ENCODE measurements around the gene NUDT6.
"Not testable (repeated sequence)": the region's sequence is repeated elsewhere in the genome, so short reads cannot be mapped to it uniquely, and the experiment has no call there.

NUDT6 gene

DNA sequence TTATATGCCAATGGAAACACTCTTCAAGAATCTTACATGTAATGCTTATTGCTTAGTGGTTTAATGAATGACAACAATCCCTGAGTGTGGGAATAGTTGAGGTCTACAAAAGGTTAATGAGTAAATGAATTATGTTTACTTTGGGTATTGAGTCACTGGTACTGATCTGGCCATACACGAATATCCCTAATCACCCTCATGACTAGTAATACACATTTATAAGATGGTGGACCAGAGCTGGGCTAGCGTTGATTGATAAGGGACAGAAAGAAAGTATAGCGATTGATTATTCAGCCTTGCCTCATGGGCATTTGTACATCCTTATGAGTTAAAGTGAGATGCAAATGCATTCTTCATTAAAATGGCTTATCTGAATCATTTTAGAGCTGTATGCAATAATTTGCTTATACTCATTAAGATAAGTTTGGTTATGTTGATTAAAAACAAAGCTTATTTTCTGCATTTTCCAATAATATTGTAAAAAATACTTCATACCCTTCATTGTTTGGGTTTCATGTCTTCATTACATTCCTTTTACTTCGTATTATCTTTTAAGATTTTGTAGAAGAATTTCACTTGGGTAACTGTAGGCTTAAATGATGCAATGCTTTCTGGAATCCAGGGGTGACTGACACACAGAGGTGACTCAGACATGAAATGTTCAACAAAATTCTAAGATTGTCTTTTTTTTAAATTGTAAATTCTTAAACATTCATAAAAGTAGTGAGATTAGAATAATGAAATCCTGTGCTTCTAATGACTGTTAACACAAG lies 48.4 kb downstream of the NUDT6 start:
- DNase-seq: no peak

DNA sequence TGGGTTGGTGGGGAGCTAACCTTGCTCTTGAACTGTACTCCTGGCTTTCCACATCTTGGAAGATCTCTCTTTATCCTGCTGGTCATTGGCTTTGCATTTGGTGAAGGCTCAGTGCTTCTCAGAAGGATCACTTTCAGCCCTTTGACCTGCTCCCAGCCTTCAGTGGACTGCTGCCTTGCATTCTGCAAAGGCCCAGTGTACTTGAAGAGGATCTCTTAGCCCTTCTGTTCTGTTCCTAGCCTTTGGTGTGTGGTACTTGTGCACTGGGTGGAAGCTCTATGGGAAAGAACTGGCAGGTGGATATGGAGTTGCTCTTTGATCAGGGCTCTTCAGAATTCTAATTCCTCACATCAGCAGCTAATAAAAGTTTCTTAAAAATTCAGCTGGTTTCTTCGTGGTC lies 49.3 kb downstream of the NUDT6 start:
- no peak for DNase-seq

DNA sequence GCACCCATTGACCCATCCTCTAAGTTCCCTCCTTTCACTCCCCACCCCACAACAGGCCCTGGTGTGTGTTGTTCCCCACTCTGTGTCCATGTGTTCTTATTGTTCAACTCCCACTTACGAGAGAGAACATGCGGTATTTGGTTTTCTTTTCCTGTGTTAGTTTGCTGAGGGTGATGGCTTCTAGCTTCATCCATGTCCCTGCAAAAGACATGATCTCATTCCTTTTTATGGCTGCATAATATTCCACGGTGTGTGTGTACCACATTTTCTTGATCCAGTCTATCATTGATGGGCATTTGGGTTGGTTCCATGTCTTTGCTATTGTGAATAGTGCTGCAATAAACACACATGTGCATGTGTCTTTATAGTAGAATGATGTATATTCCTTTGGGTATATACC lies 54.2 kb downstream of the NUDT6 start:
- DNase-seq: not testable (repeated sequence)

DNA sequence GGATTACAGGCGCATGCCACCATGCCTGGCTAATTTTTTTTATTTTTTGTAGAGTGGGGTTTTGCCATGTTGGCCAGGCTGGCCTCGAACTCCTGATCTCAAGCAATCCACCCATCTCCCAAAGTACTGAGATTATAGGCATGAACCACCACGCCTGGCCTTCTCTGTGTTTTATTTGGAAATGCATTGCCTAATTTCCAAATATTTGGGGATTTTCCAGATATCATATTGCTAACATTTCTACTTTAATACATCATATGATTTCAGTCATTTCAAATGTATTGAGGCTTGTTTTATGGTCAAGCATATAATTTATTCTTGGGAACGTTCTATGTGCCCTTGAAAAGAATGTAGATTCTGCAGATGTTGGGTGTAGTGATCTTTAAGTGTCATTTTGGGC lies 57.0 kb downstream of the NUDT6 start:
- DNase-seq: no peak

DNA sequence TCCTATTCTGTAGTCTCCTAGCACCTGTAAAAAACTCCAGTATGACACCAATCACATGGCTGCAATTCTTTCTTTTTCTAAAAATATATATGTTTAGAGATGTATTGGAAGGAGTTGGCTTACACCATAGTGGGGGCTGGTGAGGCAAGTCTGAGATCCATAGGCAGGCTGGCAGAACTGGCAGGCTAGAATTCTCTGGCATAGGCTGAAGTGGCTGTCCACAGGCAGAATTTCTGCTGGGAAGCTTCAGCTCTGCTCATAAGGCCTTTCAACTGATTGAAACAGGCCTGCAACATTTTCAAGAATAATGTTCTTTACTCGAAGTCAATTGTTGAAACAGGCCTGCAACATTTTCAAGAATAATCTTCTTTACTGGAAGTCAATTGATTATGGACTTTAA lies 58.8 kb downstream of the NUDT6 start:
- DNase-seq: no peak

DNA sequence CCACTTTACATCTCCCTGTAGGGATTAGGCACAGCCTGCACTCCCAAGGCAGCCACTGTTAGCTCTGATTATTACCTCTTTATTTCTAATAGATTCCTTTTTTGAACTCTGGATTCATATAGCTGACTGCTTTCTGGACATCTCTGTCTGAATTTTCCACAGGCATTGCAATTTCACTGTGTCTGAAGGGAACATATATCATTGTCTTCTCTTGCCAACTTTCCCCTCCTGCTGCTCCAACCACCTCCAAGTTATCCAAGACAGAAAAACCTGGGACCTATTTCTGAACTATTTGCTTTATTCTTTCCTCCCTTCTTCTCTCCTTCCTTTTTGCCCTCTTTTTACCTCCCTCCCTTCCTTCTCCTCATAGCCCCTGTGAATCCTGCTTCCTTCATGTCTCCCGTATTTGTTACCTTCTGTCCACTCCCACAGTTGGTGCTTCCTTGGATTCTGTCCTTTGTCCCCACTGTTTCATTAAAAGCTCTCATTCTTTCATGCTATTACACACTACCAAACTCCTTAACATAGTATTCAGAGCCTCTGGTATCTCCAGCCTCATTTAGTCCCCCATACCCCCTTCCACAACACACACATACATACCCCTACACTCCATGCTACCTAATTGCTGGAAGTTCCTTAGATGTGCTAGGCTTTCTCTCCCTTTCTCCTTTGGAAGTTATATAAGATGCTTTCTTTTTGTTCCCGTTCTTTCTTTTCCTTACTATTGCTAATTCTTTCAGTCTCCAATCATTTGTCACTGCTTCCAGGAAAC lies 61.0 kb downstream of the NUDT6 start:
- DNase-seq: no peak

DNA sequence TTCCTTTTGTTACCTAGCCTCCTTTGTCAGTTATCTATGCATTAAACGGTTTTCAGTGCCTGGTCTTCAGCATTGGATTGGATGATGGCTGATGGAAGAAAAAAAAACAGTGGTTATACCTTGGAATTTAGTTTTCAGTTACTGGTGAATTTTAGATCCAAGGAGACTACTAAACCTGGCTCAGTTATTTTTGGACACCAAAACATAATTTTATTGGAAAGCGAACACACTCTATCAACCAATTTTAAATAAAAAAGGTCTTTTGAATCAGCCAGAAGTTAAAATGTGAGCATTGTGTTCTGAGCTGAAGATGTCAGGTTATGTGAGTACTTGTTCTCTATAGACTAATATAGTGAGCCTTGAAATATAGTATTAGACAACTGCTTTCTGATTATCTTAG lies 63.7 kb downstream of the NUDT6 start:
- DNase-seq: no peak

DNA sequence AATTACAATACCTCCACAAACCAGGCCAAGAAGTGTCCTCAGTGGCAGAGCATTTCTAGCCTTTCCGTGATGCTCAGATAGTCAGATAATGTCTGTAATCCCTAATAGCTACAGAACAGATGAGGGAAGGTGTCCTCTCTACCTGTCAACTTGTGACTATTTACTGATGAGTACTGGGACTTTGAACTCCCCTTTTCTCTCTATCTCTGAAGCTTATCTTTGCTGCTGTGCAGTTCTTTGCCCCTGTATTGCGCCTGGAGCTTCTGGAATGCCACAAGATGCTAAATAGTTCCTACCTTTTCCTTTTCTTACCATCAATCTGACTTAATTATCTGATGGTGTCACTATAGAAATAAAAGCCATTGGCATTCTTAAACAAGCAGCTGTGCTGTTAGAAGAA lies 65.2 kb downstream of the NUDT6 start:
- no peak for DNase-seq

DNA sequence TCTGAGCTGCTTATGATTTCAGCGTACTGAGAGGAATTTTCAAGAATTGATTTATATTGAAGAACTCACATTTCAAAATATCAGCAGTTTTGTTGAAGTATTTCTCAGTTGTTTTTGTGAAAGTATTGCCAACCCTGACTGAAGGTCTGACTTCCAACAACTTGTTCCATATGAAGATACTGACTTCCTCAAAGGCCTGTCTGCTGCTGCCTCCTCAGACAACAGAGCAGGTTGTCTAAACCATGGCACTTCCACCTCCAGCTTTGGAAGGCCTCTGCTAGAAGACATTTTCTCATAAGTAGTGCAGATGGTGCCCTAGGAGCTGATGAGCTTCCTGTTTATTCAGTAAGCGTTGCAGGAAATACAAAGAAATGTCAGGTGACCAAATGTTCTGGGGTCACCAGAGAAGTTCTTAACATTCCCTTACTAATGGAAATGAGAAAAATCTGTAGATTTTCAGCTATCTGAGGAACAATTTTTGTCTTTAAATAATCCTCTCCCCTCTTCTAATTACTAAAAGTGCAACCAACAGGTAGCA lies 67.0 kb downstream of the NUDT6 start:
- no peak for DNase-seq

DNA sequence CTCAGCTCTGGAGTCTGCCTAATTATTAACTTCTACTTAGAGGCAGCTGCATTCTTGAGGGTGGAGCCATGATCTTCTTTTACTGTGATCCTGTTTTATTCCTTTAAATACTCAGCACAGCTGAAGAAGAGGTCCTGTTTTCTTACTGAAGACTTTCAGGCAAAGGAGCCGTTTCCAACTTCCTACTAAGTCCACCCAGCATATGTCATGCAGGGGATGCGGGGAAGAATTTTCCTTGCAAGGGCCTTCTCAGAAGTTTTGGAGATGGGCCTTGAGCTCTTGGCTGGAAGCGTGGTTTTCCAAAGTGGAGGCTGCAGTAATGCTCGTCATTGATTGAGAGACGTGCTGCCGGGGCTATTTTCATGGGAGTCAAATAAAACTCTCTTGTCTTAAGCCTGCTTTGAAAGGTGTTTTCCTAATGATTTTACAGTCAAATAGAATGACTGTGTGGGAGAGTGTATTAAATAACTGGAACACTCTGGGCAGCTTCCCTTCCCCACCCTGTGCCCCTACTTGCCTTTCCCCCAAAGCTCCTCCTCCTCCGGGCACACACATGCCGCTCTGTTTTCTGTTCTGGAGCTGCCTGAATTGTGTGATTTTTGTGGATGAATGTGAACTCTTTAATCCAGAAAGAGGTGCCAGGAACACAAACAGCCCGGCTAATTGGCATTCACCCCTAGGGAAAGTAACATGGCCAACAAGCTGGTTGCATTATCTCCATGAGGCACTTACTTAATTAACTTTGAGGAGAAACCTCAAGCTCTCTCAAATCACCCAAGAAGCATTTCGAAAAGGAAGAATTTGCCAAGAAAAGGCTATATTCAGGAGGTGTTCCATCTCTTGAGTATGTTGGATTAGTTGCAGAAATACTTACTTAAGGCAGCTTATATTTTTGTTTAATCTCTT lies 67.7 kb downstream of the NUDT6 start:
- no peak for DNase-seq

DNA sequence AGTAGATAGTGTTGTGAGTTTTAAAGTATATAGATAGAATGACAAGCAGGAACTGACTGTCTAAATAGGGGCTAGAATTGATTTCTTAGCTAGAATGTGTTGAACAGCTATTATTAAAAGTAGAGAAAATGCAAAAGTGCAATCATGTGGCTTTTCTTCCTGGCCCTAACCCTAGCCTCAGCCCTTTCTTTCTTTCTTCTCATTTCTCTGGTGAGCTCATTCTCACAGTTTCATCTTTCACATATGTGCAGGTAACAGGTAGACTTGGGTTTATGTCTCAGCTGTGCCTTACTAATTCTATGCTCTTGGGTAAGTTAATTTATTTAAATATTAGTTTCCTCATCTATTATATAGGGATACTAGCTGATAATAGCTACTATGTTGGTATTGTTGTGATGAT lies 70.8 kb downstream of the NUDT6 start:
- no peak for DNase-seq

DNA sequence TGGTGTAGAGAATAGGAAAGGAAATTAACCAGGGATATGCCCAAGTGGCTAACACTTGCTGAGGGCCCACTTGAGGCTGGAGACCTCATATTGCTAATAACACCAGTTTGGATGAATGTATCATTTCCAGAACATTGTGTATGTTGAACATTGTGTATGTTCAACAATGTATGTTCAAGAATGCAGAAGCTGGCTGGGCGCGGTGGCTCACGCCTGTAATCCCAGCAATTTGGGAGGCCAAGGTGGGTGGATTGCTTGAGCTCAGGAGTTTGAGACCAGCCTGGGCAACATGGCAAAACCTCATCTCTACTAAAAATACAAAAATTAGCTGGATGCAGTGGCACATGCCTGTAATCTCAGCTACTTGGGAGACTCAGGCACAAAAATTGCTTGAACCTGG lies 72.6 kb downstream of the NUDT6 start:
- DNase-seq: not testable (repeated sequence)

DNA sequence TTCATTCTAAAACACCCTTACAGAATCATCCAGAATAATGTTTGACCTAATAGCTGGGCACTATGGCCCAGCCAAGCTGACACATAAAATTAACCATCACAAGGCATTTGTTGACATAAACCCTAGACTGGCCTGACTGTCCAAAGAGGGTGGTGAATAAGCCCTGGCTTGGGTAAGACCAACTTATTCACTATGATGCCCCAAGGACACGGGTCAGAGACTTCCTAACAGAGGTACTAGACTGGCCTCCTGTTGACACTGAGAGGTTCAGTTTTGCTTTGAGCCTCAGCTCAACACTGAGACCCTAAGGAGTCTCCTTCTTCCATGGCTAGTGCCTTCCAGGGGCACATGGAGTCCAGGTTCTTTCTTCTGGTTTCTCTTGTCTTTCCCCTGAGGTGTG lies 74.5 kb downstream of the NUDT6 start:
- no peak for DNase-seq

DNA sequence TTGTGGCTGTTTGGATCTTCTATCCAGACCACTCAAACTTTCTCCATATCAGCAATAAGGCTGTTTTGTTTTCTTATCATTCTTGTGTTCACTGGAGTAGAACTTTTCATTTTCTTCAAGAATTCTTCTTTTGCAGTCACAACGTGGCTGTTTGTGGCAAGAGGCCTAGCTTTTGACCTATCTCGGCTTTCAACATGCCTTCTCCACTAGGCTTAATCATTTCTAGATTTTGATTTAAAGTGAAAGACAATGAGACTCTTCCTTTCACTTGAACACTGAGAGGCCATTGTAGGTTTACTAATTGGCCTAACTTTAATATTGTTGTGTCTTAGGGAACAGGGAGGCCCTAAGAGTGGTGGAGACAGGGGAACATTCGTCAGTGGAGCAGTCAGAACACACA lies 76.6 kb downstream of the NUDT6 start:
- DNase-seq: no peak

DNA sequence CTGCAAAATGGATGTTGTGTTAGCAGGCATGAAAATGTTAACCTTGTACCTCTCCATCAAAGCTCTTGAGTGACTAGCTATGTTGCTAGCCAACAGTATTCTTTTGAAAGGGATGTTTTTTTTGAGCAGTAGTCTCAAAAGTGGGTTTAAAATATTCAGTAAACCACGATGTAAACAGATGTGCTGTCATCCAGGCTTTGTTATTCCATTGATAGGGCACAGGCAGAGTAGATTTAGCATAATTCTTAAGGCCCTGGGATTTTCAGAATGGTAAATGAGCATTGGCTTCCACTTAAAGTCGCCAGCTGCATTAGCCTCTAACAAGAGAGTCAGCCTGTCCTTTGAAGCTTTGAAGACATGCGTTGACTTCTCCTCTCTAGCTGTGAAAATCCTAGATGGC lies 77.3 kb downstream of the NUDT6 start:
- DNase-seq: no peak

DNA sequence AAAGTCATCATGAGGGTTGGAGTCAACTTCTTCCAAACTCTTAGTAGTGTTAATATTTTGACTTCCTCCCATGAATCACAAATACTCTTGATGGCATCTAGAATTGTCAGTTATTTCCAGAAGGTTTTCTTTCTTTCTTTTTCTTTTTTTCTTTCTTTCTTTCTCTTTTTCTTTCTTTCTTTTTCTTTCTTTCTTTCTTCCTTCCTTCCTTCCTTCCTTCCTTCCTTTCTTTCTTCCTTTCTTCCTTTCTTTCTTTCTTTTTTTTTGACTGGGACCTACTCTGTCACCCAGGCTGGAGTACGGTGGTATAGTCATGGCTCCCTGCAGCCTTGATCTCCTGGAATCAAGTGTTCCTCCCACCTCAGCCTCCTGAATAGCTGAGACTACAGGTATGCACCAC lies 78.0 kb downstream of the NUDT6 start:
- not testable (repeated sequence) for DNase-seq

DNA sequence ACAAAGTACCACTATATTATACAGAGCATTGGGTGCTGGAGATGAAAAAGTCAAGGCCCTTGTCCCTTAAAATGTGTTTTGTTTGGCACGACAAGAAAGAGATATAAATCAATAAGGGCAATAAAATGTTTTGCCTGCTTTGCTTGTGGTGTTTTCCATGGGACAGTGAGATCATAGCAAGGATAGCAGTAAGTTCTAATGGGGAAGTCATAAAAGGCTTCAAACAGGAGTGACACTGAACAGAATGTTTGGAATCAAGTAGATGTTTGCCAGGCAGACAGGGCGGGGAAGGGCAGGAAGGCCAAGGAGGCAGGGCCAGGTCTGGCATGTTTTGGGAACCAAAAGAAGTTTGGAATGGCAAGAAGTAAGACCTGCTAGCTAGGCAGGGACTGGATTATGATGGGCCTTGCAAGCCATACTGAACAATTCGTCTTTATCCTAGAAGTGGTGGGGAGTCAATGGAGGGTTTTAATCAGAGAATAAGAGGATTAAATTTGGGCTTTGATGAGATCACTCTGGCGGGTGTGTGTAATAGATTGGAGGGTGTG lies 79.3 kb downstream of the NUDT6 start:
- DNase-seq: no peak

Data from cortex of kidney (tissue), 1 donor.